ENCODE data around the gene DES. TPM values are rescaled to one million over a fixed set of nuclear protein-coding genes. Genes with fewer than 3 reads are reported as not detected.
A peak's percentile ranks its signal among the peaks of the same experiment; 100 is the strongest.

Gene DES
- total and polyA plus RNA-seq, 9 of the 15 experiments (the other 6 are each of a cell fraction or from before 2014, with no cell fraction given): 2.5 to 58.9 (median 21.9) TPM

DNA sequence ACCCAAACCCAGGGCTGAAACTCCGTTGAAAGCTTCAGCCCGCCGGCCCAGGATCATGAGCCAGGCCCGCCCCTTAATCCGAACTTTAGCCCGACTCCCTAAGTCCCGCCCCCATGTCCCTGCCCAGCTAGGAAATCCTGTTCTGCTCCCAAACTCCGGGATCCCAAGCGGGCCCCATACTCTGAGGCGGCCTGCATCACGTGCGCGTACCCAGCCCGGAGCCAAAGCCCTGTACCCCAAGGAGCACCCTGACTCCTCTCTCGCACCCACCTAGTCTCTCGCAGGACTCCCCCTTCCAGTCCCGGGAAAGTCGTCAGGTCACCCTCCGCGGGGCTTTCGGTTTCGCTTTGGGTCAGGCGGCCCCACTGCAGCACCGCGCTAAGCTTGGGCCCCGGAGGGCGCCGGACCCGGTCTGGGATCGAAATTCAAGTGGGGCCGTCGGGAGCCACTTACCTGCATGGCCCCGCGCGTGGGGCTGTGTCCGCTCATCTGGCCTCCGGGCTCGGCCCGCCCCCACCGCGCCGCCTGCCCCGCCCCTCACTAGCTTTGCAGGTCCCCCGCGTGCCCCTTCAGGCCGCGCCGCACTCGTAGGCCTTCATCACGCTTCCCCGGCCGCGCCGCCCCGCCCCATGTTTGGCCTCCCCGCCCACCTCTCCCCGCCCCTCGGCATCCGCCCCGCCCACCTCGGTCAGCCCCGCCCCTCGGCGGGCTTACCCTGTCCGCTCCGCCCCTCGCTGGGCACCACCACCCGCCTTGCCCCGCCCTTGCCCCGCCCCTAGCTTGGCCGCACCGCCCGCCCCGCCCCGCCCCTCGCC lies 30.7 kb upstream of the DES start, which contains the start of gene DNPEP (continued):
- TF ChIP-seq, protein P1, sequence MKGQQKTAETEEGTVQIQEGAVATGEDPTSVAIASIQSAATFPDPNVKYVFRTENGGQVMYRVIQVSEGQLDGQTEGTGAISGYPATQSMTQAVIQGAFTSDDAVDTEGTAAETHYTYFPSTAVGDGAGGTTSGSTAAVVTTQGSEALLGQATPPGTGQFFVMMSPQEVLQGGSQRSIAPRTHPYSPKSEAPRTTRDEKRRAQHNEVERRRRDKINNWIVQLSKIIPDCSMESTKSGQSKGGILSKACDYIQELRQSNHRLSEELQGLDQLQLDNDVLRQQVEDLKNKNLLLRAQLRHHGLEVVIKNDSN (CRISPR knock-in tag; IDR thresholded peaks at IDR 0.05): peak; percentile 49
- TF ChIP-seq MEF2D (tag; conservative IDR thresholded peaks at IDR 0.05; ENCODE audit: low read depth) (no peak), ZNF592 (IDR thresholded peaks at IDR 0.05) (no peak), ZNF717 (CRISPR knock-in tag; IDR thresholded peaks at IDR 0.05) (no peak), BHLHE40 (IDR thresholded peaks at IDR 0.05; ENCODE audit: low read length) (no peak; the same call in 1 of the 2 replicates), MCM2 (IDR thresholded peaks at IDR 0.05; ENCODE audit: low read depth) (no peak), HLTF (IDR thresholded peaks at IDR 0.05) (no peak), CTBP1 (IDR thresholded peaks at IDR 0.05; ENCODE audit: borderline replicate concordance) (peak; percentile 17; the same call in 1 of the 2 replicates), ZNF175 (CRISPR knock-in tag; IDR thresholded peaks at IDR 0.05; ENCODE audit: low read depth) (no peak), CBFA2T2 (conservative IDR thresholded peaks at IDR 0.05) (no peak), ZNF57 (CRISPR knock-in tag; IDR thresholded peaks at IDR 0.05) (no peak), SMARCA5 (IDR thresholded peaks at IDR 0.05) (no peak), ZFP36 (IDR thresholded peaks at IDR 0.05; ENCODE audit: low read depth, low read length, partially characterized antibody) (no peak), ATF1 (CRISPR knock-in tag; IDR thresholded peaks at IDR 0.05) (no peak), ATF1 (tag; IDR thresholded peaks at IDR 0.05) (no peak), ZNF143 (CRISPR knock-in tag; IDR thresholded peaks at IDR 0.05) (no peak)
- TF ChIP-seq, protein P2, sequence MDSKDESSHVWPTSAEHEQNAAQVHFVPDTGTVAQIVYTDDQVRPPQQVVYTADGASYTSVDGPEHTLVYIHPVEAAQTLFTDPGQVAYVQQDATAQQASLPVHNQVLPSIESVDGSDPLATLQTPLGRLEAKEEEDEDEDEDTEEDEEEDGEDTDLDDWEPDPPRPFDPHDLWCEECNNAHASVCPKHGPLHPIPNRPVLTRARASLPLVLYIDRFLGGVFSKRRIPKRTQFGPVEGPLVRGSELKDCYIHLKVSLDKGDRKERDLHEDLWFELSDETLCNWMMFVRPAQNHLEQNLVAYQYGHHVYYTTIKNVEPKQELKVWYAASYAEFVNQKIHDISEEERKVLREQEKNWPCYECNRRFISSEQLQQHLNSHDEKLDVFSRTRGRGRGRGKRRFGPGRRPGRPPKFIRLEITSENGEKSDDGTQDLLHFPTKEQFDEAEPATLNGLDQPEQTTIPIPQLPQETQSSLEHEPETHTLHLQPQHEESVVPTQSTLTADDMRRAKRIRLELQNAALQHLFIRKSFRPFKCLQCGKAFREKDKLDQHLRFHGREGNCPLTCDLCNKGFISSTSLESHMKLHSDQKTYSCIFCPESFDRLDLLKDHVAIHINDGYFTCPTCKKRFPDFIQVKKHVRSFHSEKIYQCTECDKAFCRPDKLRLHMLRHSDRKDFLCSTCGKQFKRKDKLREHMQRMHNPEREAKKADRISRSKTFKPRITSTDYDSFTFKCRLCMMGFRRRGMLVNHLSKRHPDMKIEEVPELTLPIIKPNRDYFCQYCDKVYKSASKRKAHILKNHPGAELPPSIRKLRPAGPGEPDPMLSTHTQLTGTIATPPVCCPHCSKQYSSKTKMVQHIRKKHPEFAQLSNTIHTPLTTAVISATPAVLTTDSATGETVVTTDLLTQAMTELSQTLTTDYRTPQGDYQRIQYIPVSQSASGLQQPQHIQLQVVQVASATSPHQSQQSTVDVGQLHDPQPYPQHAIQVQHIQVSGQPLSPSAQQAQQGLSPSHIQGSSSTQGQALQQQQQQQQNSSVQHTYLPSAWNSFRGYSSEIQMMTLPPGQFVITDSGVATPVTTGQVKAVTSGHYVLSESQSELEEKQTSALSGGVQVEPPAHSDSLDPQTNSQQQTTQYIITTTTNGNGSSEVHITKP (IDR thresholded peaks at IDR 0.05; ENCODE audit: partially characterized antibody): peak; percentile 35
- TF ChIP-seq, protein P3, sequence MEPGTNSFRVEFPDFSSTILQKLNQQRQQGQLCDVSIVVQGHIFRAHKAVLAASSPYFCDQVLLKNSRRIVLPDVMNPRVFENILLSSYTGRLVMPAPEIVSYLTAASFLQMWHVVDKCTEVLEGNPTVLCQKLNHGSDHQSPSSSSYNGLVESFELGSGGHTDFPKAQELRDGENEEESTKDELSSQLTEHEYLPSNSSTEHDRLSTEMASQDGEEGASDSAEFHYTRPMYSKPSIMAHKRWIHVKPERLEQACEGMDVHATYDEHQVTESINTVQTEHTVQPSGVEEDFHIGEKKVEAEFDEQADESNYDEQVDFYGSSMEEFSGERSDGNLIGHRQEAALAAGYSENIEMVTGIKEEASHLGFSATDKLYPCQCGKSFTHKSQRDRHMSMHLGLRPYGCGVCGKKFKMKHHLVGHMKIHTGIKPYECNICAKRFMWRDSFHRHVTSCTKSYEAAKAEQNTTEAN (CRISPR knock-in tag; IDR thresholded peaks at IDR 0.05): no peak
- TF ChIP-seq, protein P4, sequence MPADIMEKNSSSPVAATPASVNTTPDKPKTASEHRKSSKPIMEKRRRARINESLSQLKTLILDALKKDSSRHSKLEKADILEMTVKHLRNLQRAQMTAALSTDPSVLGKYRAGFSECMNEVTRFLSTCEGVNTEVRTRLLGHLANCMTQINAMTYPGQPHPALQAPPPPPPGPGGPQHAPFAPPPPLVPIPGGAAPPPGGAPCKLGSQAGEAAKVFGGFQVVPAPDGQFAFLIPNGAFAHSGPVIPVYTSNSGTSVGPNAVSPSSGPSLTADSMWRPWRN (IDR thresholded peaks at IDR 0.05; ENCODE audit: low read depth): no peak

All from K562 (cell line).